Right ventricle myocardium inferior (tissue), 1 donor: ENCODE measurements around the gene NCKAP5. TPM values are rescaled to one million over a fixed set of nuclear protein-coding genes. Genes with fewer than 3 reads are reported as not detected.
A peak's percentile ranks its signal among the peaks of the same experiment; 100 is the strongest.

Experiments
- ATAC-seq: fragments of 200-7000 bp; cut with Tn5 transposase; one replicate; pipeline ENCODE4 v1.9.1; 2020; ENCODE audit warnings: mild to moderate bottlenecking, moderate library complexity
- DNase-seq: peaks from one replicate; pipeline ENCODE4 v3.0.0; 2021; ENCODE audit errors: missing footprints
- intact Hi-C: fragments of 100-400 bp; cut with DNase I; formaldehyde crosslinking; loops from one replicate; pipeline ENCODE4 v1.11.0; 2022
- total RNA-seq: library from RNA; stranded (reverse); fragmentation: NEBNext Ultra II Directional; extraction: Animal tissue kit (Norgen Biotek cat#: 25700); gene quantifications from one replicate; pipeline ENCODE4 v1.2.1, GENCODE V29; 2021
- donor health status: DM: no; HTN: yes; CAD: no; lungs with severe emphysema.

NCKAP5 gene
- total RNA-seq, 1 donor from 2014 or later: 4.3 TPM

DNA sequence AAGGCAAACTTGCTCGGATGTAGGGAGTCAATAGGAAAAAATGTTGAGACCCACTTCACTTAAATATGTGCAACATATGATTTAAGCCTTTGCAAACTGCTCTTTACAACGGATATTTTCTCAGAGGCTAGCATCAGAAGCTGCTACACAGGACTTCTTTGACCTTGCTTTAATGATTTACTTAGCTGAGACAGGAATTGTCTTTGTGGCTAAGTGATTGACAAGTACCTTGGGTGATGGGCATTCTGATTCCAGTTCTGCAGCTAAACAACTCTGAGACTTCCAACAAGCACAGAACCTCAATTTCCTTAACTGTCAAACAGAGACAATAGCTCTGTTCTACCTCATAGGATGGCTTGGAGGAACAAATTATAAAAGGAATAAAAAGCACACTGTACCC is 150.2 kb downstream of the NCKAP5 start:
- ATAC-seq: no peak
- intact Hi-C loops: no loop called here
- no peak for DNase-seq

DNA sequence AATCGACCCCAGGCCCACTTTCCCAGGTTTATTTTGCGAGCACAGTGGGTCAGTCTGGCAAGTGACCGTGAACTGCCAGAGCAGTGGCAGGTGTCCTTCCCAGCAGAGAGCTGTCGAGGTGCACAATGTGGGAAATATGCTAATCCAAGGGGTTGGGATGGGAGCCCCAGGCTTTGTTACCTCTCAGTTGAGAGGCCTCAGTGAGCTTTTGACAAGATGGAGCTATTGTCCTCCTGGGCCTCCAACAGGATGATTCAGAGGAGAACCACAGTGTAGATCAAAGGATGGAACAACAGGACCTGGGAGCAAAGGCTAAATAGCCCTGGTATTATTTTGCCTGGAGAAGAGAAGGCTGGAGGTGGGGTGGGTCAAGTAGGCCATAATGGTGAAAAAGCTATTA is 150.8 kb downstream of the NCKAP5 start:
- DNase-seq: no peak
- no peak for ATAC-seq
- intact Hi-C loops: no loop called here

DNA sequence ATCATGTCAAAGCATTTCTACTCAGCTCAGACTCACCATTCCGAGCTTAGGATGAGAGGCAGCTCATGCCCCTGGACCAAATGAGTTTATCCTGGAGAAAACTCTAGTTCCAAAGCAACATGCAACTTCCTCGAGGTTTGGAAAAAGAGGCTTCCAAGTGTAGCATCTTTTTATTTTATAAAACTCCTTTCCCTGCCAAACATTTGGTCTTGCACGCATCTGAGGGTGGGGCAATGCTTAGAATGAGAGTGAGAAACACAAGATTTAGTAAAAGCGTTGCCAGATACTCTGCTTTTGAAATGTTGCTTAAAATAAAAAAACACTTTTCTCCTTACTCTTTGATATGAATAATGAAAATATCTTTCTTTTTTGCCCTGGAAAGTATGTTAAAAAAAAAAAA is 151.5 kb downstream of the NCKAP5 start:
- intact Hi-C loops: no loop called here
- DNase-seq (no peak), ATAC-seq (no peak)

DNA sequence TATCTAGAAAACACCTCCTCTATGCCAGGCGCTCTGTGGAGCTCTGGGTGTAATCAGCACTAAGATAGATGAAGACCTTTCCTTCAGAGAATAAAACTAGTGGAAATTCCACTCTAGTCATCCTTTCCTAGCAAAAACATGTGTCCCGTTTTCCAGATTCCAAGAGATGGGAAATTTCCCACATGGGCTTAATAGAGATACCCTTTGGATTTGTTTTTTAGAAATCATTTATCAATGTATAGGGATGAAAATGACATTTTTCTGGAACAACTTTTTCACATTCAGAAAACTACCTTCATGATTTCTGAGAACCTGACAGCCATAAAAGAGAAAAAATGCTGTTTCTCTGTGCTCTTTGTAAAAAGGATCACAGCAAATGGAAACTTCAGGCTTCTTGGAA is 152.1 kb downstream of the NCKAP5 start:
- intact Hi-C loops: no loop called here
- no peak for ATAC-seq
- no peak for DNase-seq

DNA sequence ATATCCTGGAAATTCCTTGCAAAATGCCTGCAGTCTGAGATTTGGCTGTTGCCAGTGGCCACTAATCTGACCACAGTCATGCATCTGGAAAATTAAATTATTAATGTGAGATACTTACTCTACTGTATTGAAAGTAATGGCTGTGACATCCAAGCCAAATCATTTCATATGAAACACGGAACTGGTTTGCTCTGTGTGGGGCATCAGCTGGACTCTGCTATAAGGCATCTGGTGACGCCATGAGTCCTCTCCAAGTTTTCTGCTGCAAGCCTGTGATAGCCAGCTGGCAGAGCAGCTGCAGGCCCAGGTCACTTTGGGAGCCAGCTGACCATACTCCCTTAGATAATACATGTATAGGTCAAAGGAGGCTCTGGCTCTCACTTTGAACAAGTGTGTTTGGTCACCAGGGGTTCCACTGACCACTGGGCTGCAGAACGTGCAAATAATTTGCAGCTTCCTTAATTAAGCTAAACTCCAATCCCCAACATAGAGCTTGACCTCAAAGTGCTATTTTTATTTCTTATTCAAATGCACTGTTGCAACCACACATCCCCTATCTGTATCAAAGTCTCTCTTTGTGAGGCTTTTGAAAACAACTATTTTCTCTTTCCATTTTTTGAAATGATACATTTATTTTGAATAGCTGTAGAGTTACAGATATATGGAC is 152.9 kb downstream of the NCKAP5 start:
- DNase-seq (peak; percentile 54), ATAC-seq (peak; percentile 85)
- intact Hi-C loops: no loop called here

GRCh38 chr2:133414486-133415209 is 153.6 kb downstream of the NCKAP5 start:
- intact Hi-C loops: no loop called here
- DNase-seq: no peak

GRCh38 chr2:133413863-133414262 is 154.4 kb downstream of the NCKAP5 start:
- ATAC-seq: no peak
- DNase-seq: no peak
- intact Hi-C loops: no loop called here

More at GRCh38 chr2:133414486-133415209, 153.6 kb downstream of the NCKAP5 start:
- no peak for ATAC-seq

GRCh38 chr2:133412694-133413093 is 155.6 kb downstream of the NCKAP5 start:
- DNase-seq (no peak), ATAC-seq (no peak)
- intact Hi-C loops: no loop called here

GRCh38 chr2:133411857-133412256 is 156.4 kb downstream of the NCKAP5 start:
- ATAC-seq: no peak
- intact Hi-C loops: no loop called here
- no peak for DNase-seq

- intact Hi-C loops: no loop called here
- ATAC-seq (no peak), DNase-seq (peak; percentile 26)
These were observed 157.2 kb downstream of the NCKAP5 start for GRCh38 chr2:133411101-133411500.

DNA sequence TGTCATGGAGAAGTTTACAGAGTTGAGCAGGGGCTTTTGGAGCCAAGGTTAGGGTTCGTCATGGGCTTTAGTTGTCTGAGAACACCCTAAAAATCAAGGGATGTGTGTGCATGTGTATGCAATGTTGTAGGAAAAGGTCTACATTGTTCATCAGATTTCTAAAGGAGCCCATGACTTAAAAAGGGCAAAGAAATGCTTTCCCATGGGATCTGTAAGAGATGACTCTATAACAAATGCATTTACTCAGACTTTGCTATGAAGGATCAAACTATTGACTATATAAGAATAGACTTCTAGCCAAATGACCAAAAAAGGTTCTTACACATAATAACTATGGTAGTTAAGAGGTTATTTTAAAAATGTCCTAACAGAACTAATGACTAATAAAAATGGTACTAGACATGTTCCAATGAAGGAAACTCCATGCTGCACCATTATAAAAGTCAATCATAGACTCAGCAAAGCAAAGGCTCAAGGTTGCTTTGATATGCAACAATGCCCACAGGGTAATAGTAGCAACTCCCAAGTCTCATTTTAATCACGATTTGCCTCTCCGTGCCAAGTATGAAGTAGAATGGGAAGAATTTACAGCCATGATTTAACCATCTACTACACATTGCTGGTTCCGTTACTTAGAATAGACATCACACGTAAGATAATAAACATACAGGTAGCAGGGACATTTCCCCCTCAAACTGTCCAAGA is 158.5 kb downstream of the NCKAP5 start:
- intact Hi-C loops: no loop called here
- no peak for ATAC-seq
- DNase-seq: no peak

DNA sequence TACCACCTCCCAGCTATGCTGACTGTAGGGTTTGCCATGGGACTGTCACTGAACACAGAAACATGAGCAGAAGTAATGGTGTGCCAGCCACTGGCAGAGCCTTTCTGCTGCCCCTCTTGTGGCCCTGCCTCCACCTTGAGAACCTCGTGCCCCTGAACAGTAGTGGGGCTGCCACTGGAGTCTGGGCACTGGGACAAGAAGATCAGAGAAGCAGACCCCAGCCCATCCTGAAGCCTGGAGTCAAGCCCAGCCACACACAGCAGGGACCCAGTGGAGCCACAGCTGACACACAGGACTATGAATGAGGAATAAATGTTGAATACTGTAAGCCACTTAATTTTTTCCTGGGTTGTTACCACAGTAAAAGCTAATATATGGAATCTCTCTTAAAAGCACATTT is 159.6 kb downstream of the NCKAP5 start:
- DNase-seq: no peak
- intact Hi-C loops: no loop called here
- no peak for ATAC-seq

GRCh38 chr2:133407341-133407740 is 160.9 kb downstream of the NCKAP5 start:
- ATAC-seq: no peak
- intact Hi-C loops: no loop called here
- DNase-seq: peak; percentile 52

- ATAC-seq (no peak), DNase-seq (no peak)
- intact Hi-C loops: no loop called here
These were observed 163.0 kb downstream of the NCKAP5 start for GRCh38 chr2:133405252-133405651.

DNA sequence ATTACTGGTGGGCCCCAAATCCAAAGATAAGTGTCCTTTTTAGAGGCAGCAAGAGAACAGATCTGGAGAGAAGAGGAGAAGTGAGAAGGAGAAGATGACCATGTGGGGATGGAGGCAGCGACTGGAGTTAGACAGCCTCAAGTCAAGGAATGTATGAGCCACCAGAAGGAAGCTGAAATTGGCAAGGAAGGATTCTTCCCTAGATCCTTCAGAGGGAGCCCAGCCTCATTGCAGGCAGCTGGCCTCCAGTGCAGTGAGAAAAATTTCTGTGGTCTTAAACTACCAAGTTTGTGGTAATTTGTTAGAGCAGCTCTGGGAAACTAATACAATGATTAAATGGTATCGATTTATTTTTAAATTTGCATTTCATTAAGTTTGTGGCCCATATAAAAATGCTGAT is 167.9 kb downstream of the NCKAP5 start:
- intact Hi-C loops: no loop called here
- ATAC-seq (no peak), DNase-seq (no peak)

DNA sequence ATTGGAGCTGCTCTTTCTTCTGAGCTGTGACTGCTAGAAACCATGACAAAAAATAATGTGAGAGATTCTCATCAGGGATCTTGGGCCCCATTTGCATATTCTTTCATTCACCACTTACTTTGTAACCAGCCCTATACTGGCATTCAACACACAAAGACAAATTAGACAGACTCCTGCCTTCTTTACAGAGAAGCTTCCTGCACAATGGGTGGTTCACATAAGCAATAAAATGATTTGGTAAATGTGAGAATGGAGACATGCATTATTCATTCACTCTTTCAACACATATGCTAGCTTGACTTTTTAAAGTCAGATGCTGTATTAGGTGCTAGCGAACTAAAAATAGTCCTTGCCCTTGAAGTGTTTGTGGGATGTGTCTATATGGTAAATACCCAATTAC is 174.4 kb downstream of the NCKAP5 start:
- no peak for ATAC-seq
- intact Hi-C loops: no loop called here
- no peak for DNase-seq

- ATAC-seq (no peak), DNase-seq (peak; percentile 60)
- intact Hi-C loops: no loop called here
These were observed 178.1 kb downstream of the NCKAP5 start for GRCh38 chr2:133390156-133390555.

DNA sequence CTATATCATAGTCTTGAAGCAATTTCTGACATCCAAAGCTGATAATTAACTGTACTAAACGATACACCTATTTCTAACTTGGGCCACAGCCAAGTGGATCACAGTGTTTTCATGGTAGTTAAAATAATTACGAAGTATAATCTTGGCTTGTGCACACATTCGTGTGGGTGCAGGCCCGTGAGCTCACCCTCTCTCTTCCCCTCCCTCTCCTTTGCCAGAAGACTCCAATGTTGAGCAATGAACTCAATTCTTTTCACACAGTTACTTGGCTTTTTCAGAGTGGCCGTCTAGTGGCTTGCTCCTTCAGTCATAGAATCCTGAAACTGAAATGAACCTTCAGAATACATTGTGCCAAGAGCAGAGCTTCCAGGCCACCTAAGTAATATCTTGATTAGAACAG is 178.7 kb downstream of the NCKAP5 start:
- DNase-seq (no peak), ATAC-seq (no peak)
- intact Hi-C loops: no loop called here

- intact Hi-C loops: no loop called here
- no peak for ATAC-seq
- no peak for DNase-seq
These were observed 185.7 kb downstream of the NCKAP5 start for GRCh38 chr2:133382566-133382965.

DNA sequence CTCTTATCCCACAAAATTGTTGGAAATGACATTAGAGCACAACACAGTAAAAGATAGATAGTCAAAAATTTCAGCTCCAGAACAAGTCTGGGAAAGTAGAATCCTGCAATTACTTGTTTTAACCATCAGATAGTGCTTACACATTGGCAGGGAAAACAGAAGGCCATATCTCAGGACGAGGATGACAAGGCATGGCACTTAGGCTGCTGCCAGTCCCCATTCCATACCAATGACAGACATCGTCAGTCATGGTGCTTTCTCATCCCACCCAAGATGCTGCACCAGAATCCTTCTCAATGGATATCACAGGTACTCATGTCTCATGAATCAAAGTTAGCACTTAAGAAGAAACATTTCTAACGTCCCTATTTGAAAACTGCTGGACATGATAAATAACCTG is 187.3 kb downstream of the NCKAP5 start:
- no peak for DNase-seq
- intact Hi-C loops: no loop called here
- no peak for ATAC-seq
